Esophagus squamous epithelium (tissue), 4 donors: ENCODE measurements around the gene NUBP1.
"Not testable (repeated sequence)": the region's sequence is repeated elsewhere in the genome, so short reads cannot be mapped to it uniquely, and the experiment has no call there.

Experiments used
- CTCF ChIP-seq, 6 experiments: fragments of 450-650 bp in 4 of 6; fragments of 200-600 bp in 2 of 6; sonication (generic) in 2 of 6; IDR thresholded peaks; one replicate each; pipeline ENCODE4 v1.5.1; 2016 to 2019; ENCODE audit warnings: antibody characterized with exemption in 6 of 6, mild to moderate bottlenecking in 4 of 6, moderate library complexity in 4 of 6
- POLR2A ChIP-seq, 4 donors: fragments of 450-650 bp; IDR thresholded peaks; one replicate each; pipeline ENCODE4 v1.6.1; 2017; ENCODE audit warnings: antibody characterized with exemption in 4 of 4, mild to moderate bottlenecking in 4 of 4, moderate library complexity in 3 of 4

- not testable (repeated sequence) for TF ChIP-seq CTCF, POLR2A (IDR thresholded peaks at IDR 0.05)
Observed at GRCh38 chr16:10788630-10789029, 45.0 kb downstream of the NUBP1 start.
